Calu3 (cell line): ENCODE data around the gene PNPLA5. TPM values are rescaled to one million over a fixed set of nuclear protein-coding genes. Genes with fewer than 3 reads are reported as not detected.

ENCODE experiments used
- BruUV-seq: library from RNA; stranded (reverse); fragments of 400-500 nt; replicated peaks from 2 replicates; lab custom pipeline; 2021; lab: Mats Ljungman, UMichigan
- CTCF ChIA-PET: fragments of 300-600 bp; sonication (Branson Sonifier 250); formaldehyde crosslinking; loops from one replicate; lab custom pipeline; 2022; ENCODE audit warnings: antibody characterized with exemption; lab: Charles Lee
- DNase-seq: peaks from one replicate; pipeline ENCODE4 v3.0.0; 2022
- H3K27ac Mint-ChIP-seq: one replicate; pipeline ENCODE4 v1.8.0; 2022; ENCODE audit warnings: mixed read lengths; ENCODE audit not compliant: unreplicated experiment
- H3K27me3 Mint-ChIP-seq: one replicate; pipeline ENCODE4 v1.8.0; 2022; ENCODE audit warnings: mixed read lengths; ENCODE audit not compliant: unreplicated experiment
- H3K36me3 Mint-ChIP-seq: one replicate; pipeline ENCODE4 v1.8.0; 2022; ENCODE audit warnings: mild to moderate bottlenecking, moderate library complexity, mixed read lengths; ENCODE audit not compliant: insufficient read depth, unreplicated experiment
- H3K4me1 Mint-ChIP-seq: one replicate; pipeline ENCODE4 v1.8.0; 2022; ENCODE audit warnings: mild to moderate bottlenecking, low read depth, mixed read lengths; ENCODE audit not compliant: unreplicated experiment
- H3K4me3 Mint-ChIP-seq: one replicate; pipeline ENCODE4 v1.8.0; 2022; ENCODE audit warnings: mild to moderate bottlenecking, low read depth, moderate library complexity, mixed read lengths; ENCODE audit not compliant: unreplicated experiment
- H3K9me3 Mint-ChIP-seq: one replicate; pipeline ENCODE4 v1.8.0; 2022; ENCODE audit warnings: low read depth, mixed read lengths; ENCODE audit not compliant: unreplicated experiment
- CTCF ChIP-seq: fragments of 200-600 bp; IDR thresholded peaks from one replicate; pipeline ENCODE4 v1.8.0; 2022; ENCODE audit warnings: antibody characterized with exemption; ENCODE audit not compliant: unreplicated experiment
- intact Hi-C: fragments of 100-400 bp; cut with micrococcal nuclease; formaldehyde crosslinking; loops from one replicate; pipeline ENCODE4 v1.10.0; 2022; ENCODE audit not compliant: unreplicated experiment
- total RNA-seq: library from RNA; stranded (reverse); gene quantifications from 2 replicates; pipeline ENCODE4 v1.2.3, GENCODE V29; 2022

The PNPLA5 gene
- total RNA-seq, 1 experiment from 2014 or later = not detected

GRCh38 chr22:43885786-43886185, 6.0 kb downstream of the PNPLA5 start:
- peaks cover 4% of the 10 kb centered on the region for H3K36me3 Mint-ChIP-seq
- no peak for TF ChIP-seq CTCF
- intact Hi-C loops = no loop called here
- no peaks in the 10 kb centered on the region for H3K4me1 Mint-ChIP-seq
- H3K9me3 Mint-ChIP-seq = no peaks in the 10 kb centered on the region
- H3K27me3 Mint-ChIP-seq = peaks cover 76% of the 10 kb centered on the region
- no peak overlapping the region for H3K27ac Mint-ChIP-seq
- no TSS peak for BruUV-seq
- CTCF ChIA-PET = interaction anchor here (0.7 to 1.8 kb wide), 3 partner anchors 14 to 60 kb away, joined by 5 to 15 read pairs (median 6); no protein-coding TSS in a partner anchor
- H3K4me3 Mint-ChIP-seq = no peak overlapping the region
- DNase-seq = no peak

DNA sequence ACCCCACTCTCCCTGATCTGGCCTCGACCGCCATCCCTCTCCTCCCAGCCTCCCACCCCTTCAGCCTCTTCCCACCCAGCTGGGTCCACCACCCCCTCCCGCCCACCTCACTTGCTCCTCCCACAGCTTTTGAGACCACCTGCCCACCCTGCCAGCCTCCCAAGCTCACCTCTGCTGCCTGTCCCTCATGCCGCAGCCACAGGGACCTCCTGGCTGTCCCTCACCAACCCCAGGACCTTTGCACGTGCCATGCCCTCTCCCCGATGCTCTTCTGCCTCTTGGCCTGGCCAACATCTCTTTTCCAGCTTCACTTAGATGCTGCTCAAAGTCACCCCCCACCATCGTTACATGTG, 6.5 kb downstream of the PNPLA5 start:
- Mint-ChIP-seq H3K36me3 (peaks cover 4% of the 10 kb centered on the region), H3K4me1 (no peaks in the 10 kb centered on the region), H3K9me3 (no peaks in the 10 kb centered on the region), H3K27ac (no peak overlapping the region), H3K27me3 (peaks cover 76% of the 10 kb centered on the region), H3K4me3 (no peak overlapping the region)
- intact Hi-C loops = no loop called here
- no peak for DNase-seq
- CTCF ChIA-PET = interaction anchor here (0.7 to 1.2 kb wide), 3 partner anchors 15 to 61 kb away, joined by 3 to 15 read pairs (median 5); no protein-coding TSS in a partner anchor
- TF ChIP-seq CTCF = no peak
- no TSS peak for BruUV-seq

- no peak overlapping the region for H3K27ac Mint-ChIP-seq
- H3K27me3 Mint-ChIP-seq = peaks cover 76% of the 10 kb centered on the region
- BruUV-seq = no TSS peak
- CTCF ChIA-PET = interaction anchor here (0.7 to 1.2 kb wide), 3 partner anchors 15 to 61 kb away, joined by 3 to 15 read pairs (median 5); no protein-coding TSS in a partner anchor
- peak; percentile 84 for DNase-seq
- no peaks in the 10 kb centered on the region for H3K4me1 Mint-ChIP-seq
- H3K36me3 Mint-ChIP-seq = peaks cover 4% of the 10 kb centered on the region
- intact Hi-C loops = no loop called here
- H3K4me3 Mint-ChIP-seq = no peak overlapping the region
- peak; percentile 93 for TF ChIP-seq CTCF
- H3K9me3 Mint-ChIP-seq = no peaks in the 10 kb centered on the region
Measured at GRCh38 chr22:43884600-43885318, 7.1 kb downstream of the PNPLA5 start.

GRCh38 chr22:43883719-43884415, 7.9 kb downstream of the PNPLA5 start:
- H3K4me3 Mint-ChIP-seq = no peak overlapping the region
- no peak for TF ChIP-seq CTCF
- intact Hi-C loops = loop anchor here (1.0 kb wide), 1 partner anchor 62 kb away; no protein-coding TSS in a partner anchor
- CTCF ChIA-PET = interaction anchor here (0.6 to 1.4 kb wide), 16 partner anchors 14 to 217 kb away, joined by 3 to 72 read pairs (median 4); partner anchors contain the start of genes PNPLA3 and SAMM50
- no TSS peak for BruUV-seq
- H3K36me3 Mint-ChIP-seq = peaks cover 4% of the 10 kb centered on the region
- H3K9me3 Mint-ChIP-seq = no peaks in the 10 kb centered on the region
- H3K27ac Mint-ChIP-seq = no peak overlapping the region
- H3K4me1 Mint-ChIP-seq = no peaks in the 10 kb centered on the region
- H3K27me3 Mint-ChIP-seq = peaks cover 76% of the 10 kb centered on the region
- no peak for DNase-seq
